Measurements from ENCODE around the gene PPFIBP2.
A peak's percentile ranks its signal among the peaks of the same experiment; 100 is the strongest.

The PPFIBP2 gene

GRCh38 chr11:7567311-7567710 lies 53.5 kb downstream of the PPFIBP2 start:
- no peak for TF ChIP-seq CTCF (IDR thresholded peaks at IDR 0.05; ENCODE audit: low read depth, low read length, missing control alignments)
- H3K4me3 ChIP-seq (replicated peaks; ENCODE audit: low read depth, low read length): no peak overlapping the region
- no peak for DNase-seq (ENCODE audit: extremely low read depth, low read depth)

GRCh38 chr11:7569044-7569443 lies 55.2 kb downstream of the PPFIBP2 start:
- TF ChIP-seq CTCF (IDR thresholded peaks at IDR 0.05; ENCODE audit: low read depth, low read length, missing control alignments): no peak
- no peak overlapping the region for H3K4me3 ChIP-seq (replicated peaks; ENCODE audit: low read depth, low read length)
- DNase-seq (ENCODE audit: extremely low read depth, low read depth): no peak

GRCh38 chr11:7570241-7570640 lies 56.4 kb downstream of the PPFIBP2 start:
- DNase-seq (ENCODE audit: extremely low read depth, low read depth): no peak
- H3K4me3 ChIP-seq (replicated peaks; ENCODE audit: low read depth, low read length): no peak overlapping the region
- TF ChIP-seq CTCF (IDR thresholded peaks at IDR 0.05; ENCODE audit: low read depth, low read length, missing control alignments): no peak

- TF ChIP-seq CTCF (IDR thresholded peaks at IDR 0.05; ENCODE audit: low read depth, low read length, missing control alignments): no peak
- no peak overlapping the region for H3K4me3 ChIP-seq (replicated peaks; ENCODE audit: low read depth, low read length)
- no peak for DNase-seq (ENCODE audit: extremely low read depth, low read depth)
Measured at GRCh38 chr11:7570938-7571521, 57.2 kb downstream of the PPFIBP2 start.

GRCh38 chr11:7571640-7572000 lies 57.8 kb downstream of the PPFIBP2 start:
- H3K4me3 ChIP-seq (replicated peaks; ENCODE audit: low read depth, low read length): no peak overlapping the region
- no peak for DNase-seq (ENCODE audit: extremely low read depth, low read depth)
- peak; percentile 96 for TF ChIP-seq CTCF (IDR thresholded peaks at IDR 0.05; ENCODE audit: low read depth, low read length, missing control alignments)

GRCh38 chr11:7572001-7572712 lies 58.4 kb downstream of the PPFIBP2 start:
- no peak for DNase-seq (ENCODE audit: extremely low read depth, low read depth)
- TF ChIP-seq CTCF (IDR thresholded peaks at IDR 0.05; ENCODE audit: low read depth, low read length, missing control alignments): no peak
- no peak overlapping the region for H3K4me3 ChIP-seq (replicated peaks; ENCODE audit: low read depth, low read length)

GRCh38 chr11:7573193-7573557 lies 59.4 kb downstream of the PPFIBP2 start:
- H3K4me3 ChIP-seq (replicated peaks; ENCODE audit: low read depth, low read length): no peak overlapping the region
- no peak for DNase-seq (ENCODE audit: extremely low read depth, low read depth)
- TF ChIP-seq CTCF (IDR thresholded peaks at IDR 0.05; ENCODE audit: low read depth, low read length, missing control alignments): no peak

Data from HFF-Myc (cell line).